Naive thymus-derived CD4-positive, alpha-beta T cell (primary cell): ENCODE measurements around the gene HOXA5. TPM values are rescaled to one million over a fixed set of nuclear protein-coding genes. Genes with fewer than 3 reads are reported as not detected.

Experiments
- ATAC-seq: fragments of 150-1000 bp; cut with Tn5 transposase; 2 replicates; pipeline ENCODE4 v1.10.0; 2021; ENCODE audit warnings: mild to moderate bottlenecking, moderate library complexity
- CTCF ChIA-PET: fragments of 350-600 bp; sonication (Branson Sonifier 250); formaldehyde crosslinking; loops from one replicate; lab custom pipeline; 2021; ENCODE audit warnings: antibody characterized with exemption; lab: Charles Lee
- POLR2A ChIA-PET: fragments of 350-600 bp; sonication (Branson Sonifier 250); formaldehyde crosslinking; loops from one replicate; lab custom pipeline; 2021; ENCODE audit warnings: antibody characterized with exemption, inconsistent platforms; lab: Charles Lee
- DNase-seq, 9 donors: peaks; one replicate each; pipeline versions ENCODE4 v3.0.0 to v3.0.0-alpha.2; 2020 to 2022; ENCODE audit warnings: mixed read lengths in 1 of 9
- H3K27ac ChIP-seq: one replicate; pipeline ENCODE4 v1.7.0; 2013; ENCODE audit warnings: mild to moderate bottlenecking, low read depth, low read length, moderate library complexity
- H3K27me3 ChIP-seq, 2 donors: one replicate each; pipeline ENCODE4 v1.7.0; 2013; ENCODE audit warnings: low read length in 2 of 2, mild to moderate bottlenecking in 2 of 2, moderate library complexity in 2 of 2; ENCODE audit not compliant: control insufficient read depth in 2 of 2, insufficient read depth in 2 of 2
- H3K36me3 ChIP-seq, 3 experiments: 1 replicate in 2 of 3; 2 replicates in 1 of 3; pipeline ENCODE4 v1.7.0; 2013; ENCODE audit warnings: low read length in 3 of 3, mild to moderate bottlenecking in 3 of 3, moderate library complexity in 1 of 3; ENCODE audit not compliant: insufficient read depth in 3 of 3, control insufficient read depth in 2 of 3
- H3K4me1 ChIP-seq, 2 donors: one replicate each; pipeline ENCODE4 v1.7.0; 2013; ENCODE audit warnings: low read length in 2 of 2, mild to moderate bottlenecking in 2 of 2, moderate library complexity in 1 of 2; ENCODE audit not compliant: control insufficient read depth in 2 of 2, insufficient read depth in 2 of 2
- H3K4me3 ChIP-seq: 2 replicates; pipeline ENCODE4 v1.7.0; 2013; ENCODE audit warnings: mild to moderate bottlenecking, low read length
- H3K9me3 ChIP-seq, 3 experiments: 1 replicate in 2 of 3; 2 replicates in 1 of 3; pipeline ENCODE4 v1.7.0; 2013; ENCODE audit warnings: low read length in 3 of 3; ENCODE audit not compliant: control insufficient read depth in 2 of 3
- H3K27ac Mint-ChIP-seq, 9 donors: one replicate each; pipeline ENCODE4 v1.8.0; 2020 to 2022; ENCODE audit warnings: mixed read lengths in 9 of 9, mild to moderate bottlenecking in 8 of 9, moderate library complexity in 5 of 9, inconsistent platforms in 2 of 9
- H3K27me3 Mint-ChIP-seq, 5 donors: one replicate each; pipeline ENCODE4 v1.8.0; 2021 to 2022; ENCODE audit warnings: mixed read lengths in 5 of 5, mild to moderate bottlenecking in 1 of 5
- H3K36me3 Mint-ChIP-seq, 5 donors: one replicate each; pipeline ENCODE4 v1.8.0; 2020 to 2022; ENCODE audit warnings: mixed read lengths in 5 of 5, mild to moderate bottlenecking in 3 of 5, inconsistent platforms in 1 of 5
- H3K4me1 Mint-ChIP-seq, 7 donors: one replicate each; pipeline ENCODE4 v1.8.0; 2020 to 2022; ENCODE audit warnings: mixed read lengths in 7 of 7, mild to moderate bottlenecking in 3 of 7, inconsistent platforms in 1 of 7
- H3K4me3 Mint-ChIP-seq, 10 donors: one replicate each; pipeline ENCODE4 v1.8.0; 2020 to 2022; ENCODE audit warnings: mild to moderate bottlenecking in 10 of 10, mixed read lengths in 10 of 10, moderate library complexity in 6 of 10, inconsistent platforms in 2 of 10
- H3K9me3 Mint-ChIP-seq, 11 donors: one replicate each; pipeline ENCODE4 v1.8.0; 2020 to 2022; ENCODE audit warnings: mixed read lengths in 11 of 11, mild to moderate bottlenecking in 4 of 11, inconsistent platforms in 1 of 11, moderate library complexity in 1 of 11
- intact Hi-C, 2 donors: fragments of 100-400 bp; cut with micrococcal nuclease; formaldehyde crosslinking; loops; one replicate each; pipeline ENCODE4 v1.15.1; 2023
- polyA plus RNA-seq, 2 donors: library from polyadenylated mRNA; unstranded; fragments of 300-500 nt; fragmentation: Illumina TruSeq; gene quantifications; one replicate each; pipeline ENCODE4 v1.2.3, GENCODE V29; 2021
- total RNA-seq, 6 experiments: library from RNA in 5 of 6; stranded (reverse) in 5 of 6; gene quantifications; 1 replicate in 5 of 6; 2 replicates in 1 of 6; pipeline ENCODE4 v1.2.3 and lab custom pipeline; 2021 to 2026

Gene HOXA5
- total and polyA plus RNA-seq, 7 experiments from 2014 or later = 0.88 to 2.2 TPM; not detected in 5

DNA sequence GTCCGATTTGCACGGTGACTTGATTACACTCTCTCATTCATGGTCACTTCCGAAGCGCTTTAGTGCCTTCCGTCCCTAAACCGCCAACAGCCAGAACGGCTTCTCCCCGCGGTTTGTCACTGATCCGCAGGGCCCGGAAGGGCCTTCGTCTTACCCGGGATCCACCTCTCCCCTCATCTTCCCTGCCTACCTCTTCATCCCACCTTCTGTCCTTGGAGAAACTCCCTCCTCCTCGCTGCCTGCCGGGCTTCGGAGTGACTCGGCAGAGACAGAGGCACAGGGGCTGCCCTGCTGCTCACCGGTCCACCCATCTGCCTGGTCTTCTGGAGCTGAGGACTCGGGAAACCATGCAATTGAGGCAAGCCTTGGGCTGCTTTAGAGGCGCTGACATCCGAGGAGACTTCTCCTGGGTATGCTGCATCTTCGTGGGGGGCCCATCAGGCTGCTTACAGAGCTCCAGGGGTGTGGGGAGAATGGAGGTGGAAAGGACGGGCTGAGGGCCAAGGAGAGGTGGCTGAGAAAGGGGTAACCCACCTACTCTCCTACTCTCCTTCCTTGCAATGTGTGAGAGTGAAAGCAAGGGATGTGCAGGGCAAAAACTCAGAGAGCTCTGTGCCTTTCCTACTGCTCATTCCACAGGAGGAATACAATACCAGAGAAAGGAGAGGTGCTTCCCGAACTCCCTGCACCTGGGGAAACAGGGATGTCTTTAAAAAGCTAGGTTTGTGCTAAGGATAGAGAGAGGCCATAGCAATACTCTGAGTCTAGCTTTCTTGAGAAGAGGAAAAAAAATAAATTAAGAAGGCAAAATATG is 42.6 kb upstream of the HOXA5 start:
- ATAC-seq (no peak), DNase-seq (peak in 1 of 9 donors; percentile 11)
- peaks cover 27 to 67% (median 51%) of the 10 kb centered on the region in 7 donors for H3K4me1 Mint-ChIP-seq
- H3K9me3 Mint-ChIP-seq = peaks cover 0 to 15% (median 0%) of the 10 kb centered on the region in 11 donors
- H3K27ac ChIP-seq = no peak overlapping the region
- peak overlapping the region; percentile 64 to 87 (median 79) for H3K4me3 Mint-ChIP-seq
- H3K27me3 Mint-ChIP-seq = peaks cover 84 to 97% (median 85%) of the 10 kb centered on the region in 5 donors
- H3K36me3 ChIP-seq = no peaks in the 10 kb centered on the region
- H3K9me3 ChIP-seq = no peaks in the 10 kb centered on the region
- H3K4me1 ChIP-seq = peaks cover 40 to 50% of the 10 kb centered on the region in 2 donors
- H3K4me3 ChIP-seq = no peak overlapping the region
- H3K27me3 ChIP-seq = peaks cover 45 to 82% of the 10 kb centered on the region in 2 donors
- intact Hi-C loops = loop anchor here (2.0 to 5.0 kb wide), 6 partner anchors 15 to 1324 kb away; partner anchors contain the start of genes HOXA3 (in 2 of the 2), HIBADH (in 1 of the 2) and HOXA13 (in 1 of the 2)
- peaks cover 0 to 4% (median 0%) of the 10 kb centered on the region in 5 donors for H3K36me3 Mint-ChIP-seq
- peak overlapping the region; percentile 22 to 85 (median 71) for H3K27ac Mint-ChIP-seq
- CTCF ChIA-PET = interaction anchor here (0.9 to 1.7 kb wide), 3 partner anchors 9 to 1093 kb away, joined by 3 to 8 read pairs (median 3); no protein-coding TSS in a partner anchor
- POLR2A ChIA-PET = interaction anchor here (1.0 to 1.9 kb wide), 3 partner anchors 17 to 25 kb away, joined by 3 to 4 read pairs (median 4); no protein-coding TSS in a partner anchor

- Mint-ChIP-seq H3K4me3 (peak within 1 kb of the TSS; percentile 71 to 87 (median 79)), H3K4me1 (peaks cover 29 to 65% (median 51%) of the 10 kb centered on the region in 7 donors), H3K27me3 (peaks cover 80 to 95% (median 81%) of the 10 kb centered on the region in 5 donors), H3K36me3 (peaks cover 0 to 4% (median 0%) of the 10 kb centered on the region in 5 donors), H3K9me3 (peaks cover 0 to 14% (median 0%) of the 10 kb centered on the region in 11 donors), H3K27ac (peak within 1 kb of the TSS; percentile 22 to 85 (median 73))
- intact Hi-C loops = loop anchor here (2.0 to 5.0 kb wide), 6 partner anchors 14 to 1323 kb away; partner anchors contain the start of genes HOXA3 (in 2 of the 2), HIBADH (in 1 of the 2) and HOXA13 (in 1 of the 2)
- no peak within 1 kb of the TSS for H3K27ac ChIP-seq
- POLR2A ChIA-PET = interaction anchor here (1.1 to 1.9 kb wide), 3 partner anchors 17 to 25 kb away, joined by 3 to 5 read pairs (median 4); no protein-coding TSS in a partner anchor
- no peaks in the 10 kb centered on the region for H3K9me3 ChIP-seq
- CTCF ChIA-PET = interaction anchor here (1.0 kb wide), 1 partner anchor 35 kb away, joined by 3 read pairs; no protein-coding TSS in a partner anchor
- no peaks in the 10 kb centered on the region for H3K36me3 ChIP-seq
- peaks cover 40 to 50% of the 10 kb centered on the region in 2 donors for H3K4me1 ChIP-seq
- DNase-seq (peak in 2 of 9 donors; percentile 8 to 21), ATAC-seq (peak; percentile 14)
- peaks cover 45 to 87% of the 10 kb centered on the region in 2 donors for H3K27me3 ChIP-seq
- H3K4me3 ChIP-seq = peak within 1 kb of the TSS; percentile 39
These were observed 41.8 kb upstream of the HOXA5 start, which contains the start of gene HOXA11 for GRCh38 chr7:27185013-27185853. Gene HOXA11 (minus strand): TSS chr7:27185232. CDS start chr7:27185144, 88 bp downstream.

- ChIA-PET POLR2A (interaction anchor here (1.4 kb wide), 1 partner anchor 16 kb away, joined by 5 read pairs; no protein-coding TSS in a partner anchor), CTCF (interaction anchor here (1.1 kb wide), 1 partner anchor 505 kb away, joined by 3 read pairs; no protein-coding TSS in a partner anchor)
- Mint-ChIP-seq H3K4me1 (peaks cover 29 to 62% (median 51%) of the 10 kb centered on the region in 7 donors), H3K27ac (peak overlapping the region in 7 of 9 donors; percentile 43 to 84 (median 73)), H3K9me3 (peaks cover 0 to 14% (median 0%) of the 10 kb centered on the region in 11 donors), H3K4me3 (peak overlapping the region; percentile 69 to 87 (median 79)), H3K36me3 (no peaks in the 10 kb centered on the region), H3K27me3 (peaks cover 78 to 92% (median 81%) of the 10 kb centered on the region in 5 donors)
- Histone ChIP-seq H3K4me3 (peak overlapping the region; percentile 39), H3K27ac (no peak overlapping the region), H3K36me3 (no peaks in the 10 kb centered on the region), H3K27me3 (peaks cover 47 to 89% of the 10 kb centered on the region in 2 donors), H3K4me1 (peaks cover 40 to 52% of the 10 kb centered on the region in 2 donors), H3K9me3 (no peaks in the 10 kb centered on the region)
- ATAC-seq (peak; percentile 22), DNase-seq (peak in 2 of 9 donors; percentile 36 to 38)
- intact Hi-C loops = loop anchor here (1.0 to 5.0 kb wide), 7 partner anchors 10 to 1322 kb away; partner anchors contain the start of genes HOXA3 (in 2 of the 2), HIBADH (in 1 of the 2), HOXA10 (in 1 of the 2) and HOXA13 (in 1 of the 2)
These were observed 41.0 kb upstream of the HOXA5 start for GRCh38 chr7:27184337-27185012.

- no peaks in the 10 kb centered on the region for H3K36me3 Mint-ChIP-seq
- peaks cover 0 to 14% (median 0%) of the 10 kb centered on the region in 11 donors for H3K9me3 Mint-ChIP-seq
- peak in 2 of 9 donors; percentile 6 to 16 for DNase-seq
- Histone ChIP-seq H3K36me3 (no peaks in the 10 kb centered on the region), H3K4me3 (peak overlapping the region; percentile 39), H3K9me3 (no peaks in the 10 kb centered on the region), H3K27ac (no peak overlapping the region), H3K27me3 (peaks cover 53 to 89% of the 10 kb centered on the region in 2 donors), H3K4me1 (peaks cover 34 to 48% of the 10 kb centered on the region in 2 donors)
- H3K27ac Mint-ChIP-seq = peak overlapping the region in 4 of 9 donors; percentile 11 to 65 (median 32)
- peak overlapping the region; percentile 17 to 87 (median 58) for H3K4me3 Mint-ChIP-seq
- H3K27me3 Mint-ChIP-seq = peaks cover 79 to 92% (median 83%) of the 10 kb centered on the region in 5 donors
- ATAC-seq = no peak
- peaks cover 29 to 55% (median 46%) of the 10 kb centered on the region in 7 donors for H3K4me1 Mint-ChIP-seq
- intact Hi-C loops = loop anchor here (1.0 to 2.0 kb wide), 4 partner anchors 10 to 17 kb away; partner anchors contain the start of genes HOXA10 (in 1 of the 2) and HOXA13 (in 1 of the 2)
- CTCF ChIA-PET = interaction anchor here (0.6 to 1.6 kb wide), 5 partner anchors 10 to 504 kb away, joined by 3 to 4 read pairs (median 3); no protein-coding TSS in a partner anchor
- POLR2A ChIA-PET = interaction anchor here (0.7 to 1.3 kb wide), 2 partner anchors 16 to 59 kb away, joined by 3 to 7 read pairs; partner anchors contain the start of gene EVX1
These were observed 40.3 kb upstream of the HOXA5 start for GRCh38 chr7:27183682-27184336.
